Tibial nerve (tissue), 4 donors: Measurements from ENCODE around the gene TTC12. TPM values are rescaled to one million over a fixed set of nuclear protein-coding genes. Genes with fewer than 3 reads are reported as not detected.

ENCODE experiments used
- DNase-seq, 2 donors: peaks; one replicate each; pipeline ENCODE4 v3.0.0-alpha.2; 2019; ENCODE audit warnings: low spot score in 2 of 2
- H3K27ac ChIP-seq, 4 donors: fragments of 200-600 bp; sonication (generic) in 3 of 4; one replicate each; pipeline ENCODE4 v1.5.1; 2017 to 2019; ENCODE audit warnings: mild to moderate bottlenecking in 1 of 4
- H3K27me3 ChIP-seq, 2 donors: fragments of 200-600 bp; sonication (generic) in 1 of 2; one replicate each; pipeline versions ENCODE4 v1.5.1 to v1.6.0; 2017 to 2019
- H3K36me3 ChIP-seq, 3 donors: fragments of 200-600 bp; sonication (generic); one replicate each; pipeline ENCODE4 v1.5.1; 2018 to 2019
- H3K4me1 ChIP-seq, 4 donors: fragments of 200-600 bp; sonication (generic) in 3 of 4; one replicate each; pipeline ENCODE4 v1.5.1; 2017 to 2019
- H3K4me3 ChIP-seq, 4 donors: fragments of 200-600 bp; sonication (generic) in 3 of 4; one replicate each; pipeline ENCODE4 v1.5.1; 2017 to 2019; ENCODE audit warnings: mild to moderate bottlenecking in 1 of 4, moderate library complexity in 1 of 4
- H3K9me3 ChIP-seq, 4 donors: fragments of 200-600 bp; sonication (generic) in 3 of 4; one replicate each; pipeline ENCODE4 v1.5.1; 2017 to 2019
- EP300 ChIP-seq, 2 donors: sonication (generic); formaldehyde crosslinking; IDR thresholded peaks; one replicate each; pipeline ENCODE4 v1.6.1; 2017; ENCODE audit warnings: antibody characterized with exemption in 2 of 2, mild to moderate bottlenecking in 1 of 2
- POLR2A ChIP-seq, 2 donors: fragments of 450-650 bp; IDR thresholded peaks; one replicate each; pipeline ENCODE4 v1.6.1; 2017; ENCODE audit warnings: antibody characterized with exemption in 2 of 2, mild to moderate bottlenecking in 2 of 2, moderate library complexity in 2 of 2
- WGBS, 2 donors: methylation state at CpG; one replicate each; pipeline ENCODE4 v1.1.5; 2018; 5-methylcytosine and 5-hydroxymethylcytosine counted together
- total RNA-seq, 4 donors: library from RNA; depleted of rRNA; stranded (reverse); fragments of >200 nt; gene quantifications; one replicate each; pipeline ENCODE4 v1.1.0, GENCODE V29; 2016
- TF ChIP-seq, protein P1 (sequence below), 5 experiments: fragments of 200-600 bp in 3 of 5; fragments of 450-650 bp in 2 of 5; sonication (generic) in 3 of 5; IDR thresholded peaks; one replicate each; pipeline ENCODE4 v1.5.1; 2016 to 2019; ENCODE audit warnings: antibody characterized with exemption in 5 of 5, mild to moderate bottlenecking in 3 of 5, moderate library complexity in 2 of 5

TTC12 gene
- total RNA-seq, 4 donors from 2014 or later, result 10.2 to 29.7 (median 23.9) TPM

DNA sequence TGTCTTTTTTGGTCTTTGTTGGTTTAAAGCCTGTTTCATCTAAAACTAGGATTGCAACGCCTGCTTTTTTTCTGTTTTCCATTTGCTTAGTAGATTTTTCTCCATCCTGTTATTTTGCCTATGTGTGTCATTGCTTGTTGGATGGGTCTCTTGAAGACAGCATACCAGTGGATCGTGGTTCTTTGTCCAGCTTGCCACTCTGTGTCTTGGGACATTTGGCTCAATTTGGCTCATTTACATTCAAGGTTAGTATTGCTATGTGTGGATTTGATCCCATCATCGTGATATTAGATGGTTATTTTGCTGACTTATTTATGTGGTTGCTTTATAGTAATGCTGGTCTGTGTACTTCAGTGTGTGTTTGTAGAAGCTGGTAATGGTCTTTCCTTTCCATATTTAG is 41.8 kb downstream of the TTC12 start:
- Histone ChIP-seq H3K9me3 (peaks cover 0 to 20% (median 1%) of the 10 kb centered on the region in 4 donors), H3K36me3 (peaks cover 2 to 98% (median 30%) of the 10 kb centered on the region in 3 donors), H3K4me3 (no peak overlapping the region), H3K27me3 (no peaks in the 10 kb centered on the region), H3K27ac (no peak overlapping the region), H3K4me1 (no peaks in the 10 kb centered on the region)
- DNase-seq, result no peak
- no peak for TF ChIP-seq POLR2A (IDR thresholded peaks at IDR 0.05)
- TF ChIP-seq, protein P1, sequence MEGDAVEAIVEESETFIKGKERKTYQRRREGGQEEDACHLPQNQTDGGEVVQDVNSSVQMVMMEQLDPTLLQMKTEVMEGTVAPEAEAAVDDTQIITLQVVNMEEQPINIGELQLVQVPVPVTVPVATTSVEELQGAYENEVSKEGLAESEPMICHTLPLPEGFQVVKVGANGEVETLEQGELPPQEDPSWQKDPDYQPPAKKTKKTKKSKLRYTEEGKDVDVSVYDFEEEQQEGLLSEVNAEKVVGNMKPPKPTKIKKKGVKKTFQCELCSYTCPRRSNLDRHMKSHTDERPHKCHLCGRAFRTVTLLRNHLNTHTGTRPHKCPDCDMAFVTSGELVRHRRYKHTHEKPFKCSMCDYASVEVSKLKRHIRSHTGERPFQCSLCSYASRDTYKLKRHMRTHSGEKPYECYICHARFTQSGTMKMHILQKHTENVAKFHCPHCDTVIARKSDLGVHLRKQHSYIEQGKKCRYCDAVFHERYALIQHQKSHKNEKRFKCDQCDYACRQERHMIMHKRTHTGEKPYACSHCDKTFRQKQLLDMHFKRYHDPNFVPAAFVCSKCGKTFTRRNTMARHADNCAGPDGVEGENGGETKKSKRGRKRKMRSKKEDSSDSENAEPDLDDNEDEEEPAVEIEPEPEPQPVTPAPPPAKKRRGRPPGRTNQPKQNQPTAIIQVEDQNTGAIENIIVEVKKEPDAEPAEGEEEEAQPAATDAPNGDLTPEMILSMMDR (IDR thresholded peaks at IDR 0.05), result no peak
- no peak for TF ChIP-seq EP300 (IDR thresholded peaks at IDR 0.05)
- WGBS, 2 donors, result 95 to 97% methylated on average over 3 of the region's 3 CpGs

DNA sequence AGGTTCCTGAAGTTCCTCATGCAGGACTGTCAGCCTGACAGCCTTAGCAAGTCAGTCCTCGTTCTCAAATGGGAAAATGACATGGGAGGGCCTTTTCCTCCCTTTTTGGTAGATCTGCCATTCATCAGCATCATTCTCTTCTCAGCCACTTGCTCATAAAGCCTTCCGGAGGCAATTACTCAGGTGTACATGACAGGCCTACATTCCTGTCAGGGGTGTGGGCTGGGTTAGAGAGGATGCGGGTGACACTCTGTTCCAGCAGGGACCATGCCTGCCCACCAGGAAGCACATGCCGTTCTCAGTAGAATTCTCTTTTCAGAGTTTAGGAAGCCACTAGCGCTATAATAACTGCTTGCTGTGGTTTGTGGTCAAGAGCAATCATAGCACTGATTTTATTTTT is 49.0 kb downstream of the TTC12 start:
- Histone ChIP-seq H3K27me3 (no peaks in the 10 kb centered on the region), H3K4me3 (no peak overlapping the region), H3K27ac (no peak overlapping the region), H3K4me1 (no peaks in the 10 kb centered on the region), H3K36me3 (peaks cover 0 to 97% (median 25%) of the 10 kb centered on the region in 3 donors), H3K9me3 (no peaks in the 10 kb centered on the region)
- DNase-seq, result no peak
- TF ChIP-seq, protein P1 (IDR thresholded peaks at IDR 0.05), result no peak
- WGBS, 2 donors, result 73 to 78% methylated on average over 5 of the region's 5 CpGs

DNA sequence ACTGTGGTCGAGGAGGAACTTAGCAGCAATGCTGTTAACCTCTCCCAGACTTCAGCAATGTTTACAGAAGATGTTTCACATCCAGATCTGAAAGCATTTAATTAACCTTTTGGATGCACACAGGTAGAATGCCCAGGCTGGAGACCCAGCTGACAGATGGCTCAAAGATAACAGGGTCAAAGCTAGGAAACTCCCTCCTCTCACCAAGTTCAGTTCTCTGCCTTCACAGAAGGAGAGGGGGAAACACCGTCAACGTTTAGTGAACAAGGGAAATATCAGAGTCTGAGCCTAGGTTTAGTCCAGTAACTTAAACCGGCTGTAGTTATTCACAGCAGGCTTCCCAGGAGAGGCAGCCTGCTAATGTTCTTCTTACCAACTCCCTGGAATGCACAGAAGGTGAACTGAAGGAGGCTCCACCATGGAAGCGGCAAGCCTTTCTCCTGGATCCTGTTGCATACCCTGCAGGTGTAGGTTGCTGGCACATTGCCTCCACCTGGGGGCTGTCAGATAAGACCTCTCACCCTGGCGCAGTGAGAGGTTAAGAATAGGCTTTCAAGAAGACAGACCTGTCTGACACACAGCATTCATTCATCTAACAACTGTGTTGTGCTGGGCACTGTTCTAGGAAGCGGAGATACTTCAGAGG is 49.7 kb downstream of the TTC12 start:
- H3K9me3 ChIP-seq, result no peaks in the 10 kb centered on the region
- H3K4me1 ChIP-seq, result no peaks in the 10 kb centered on the region
- TF ChIP-seq POLR2A (IDR thresholded peaks at IDR 0.05) (no peak), EP300 (IDR thresholded peaks at IDR 0.05) (no peak)
- TF ChIP-seq, protein P1 (IDR thresholded peaks at IDR 0.05), result no peak
- peaks cover 0 to 97% (median 21%) of the 10 kb centered on the region in 3 donors for H3K36me3 ChIP-seq
- H3K4me3 ChIP-seq, result no peak overlapping the region
- no peak overlapping the region for H3K27ac ChIP-seq
- no peak for DNase-seq
- H3K27me3 ChIP-seq, result no peaks in the 10 kb centered on the region
- 73 to 78% methylated on average over 7 of the region's 7 CpGs for WGBS, 2 donors

DNA sequence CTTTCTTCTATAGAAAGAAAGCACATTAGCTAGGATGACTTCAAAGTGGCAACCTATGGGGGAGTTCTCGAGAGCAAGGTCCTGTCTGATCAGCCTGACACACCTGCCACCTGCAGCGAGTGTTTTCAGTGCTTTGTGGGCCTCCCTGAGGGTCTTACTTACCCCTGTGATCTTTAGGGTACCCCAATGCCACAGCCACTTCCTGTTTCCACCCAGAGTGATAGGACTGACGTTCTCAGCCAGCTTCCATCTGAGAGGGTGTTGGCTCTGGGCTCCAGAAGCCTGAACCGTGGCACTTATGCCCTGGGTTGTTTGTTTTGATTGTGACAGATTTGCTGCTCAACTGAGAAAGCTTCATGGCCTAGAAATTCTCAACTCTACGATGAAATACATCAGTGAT is 51.5 kb downstream of the TTC12 start:
- no peak overlapping the region for H3K27ac ChIP-seq
- H3K36me3 ChIP-seq, result peaks cover 0 to 97% (median 20%) of the 10 kb centered on the region in 3 donors
- 75 to 76% methylated on average over 5 of the region's 5 CpGs for WGBS, 2 donors
- DNase-seq, result no peak
- no peaks in the 10 kb centered on the region for H3K9me3 ChIP-seq
- no peak overlapping the region for H3K4me3 ChIP-seq
- no peaks in the 10 kb centered on the region for H3K4me1 ChIP-seq
- no peaks in the 10 kb centered on the region for H3K27me3 ChIP-seq
- TF ChIP-seq POLR2A (IDR thresholded peaks at IDR 0.05), result no peak

DNA sequence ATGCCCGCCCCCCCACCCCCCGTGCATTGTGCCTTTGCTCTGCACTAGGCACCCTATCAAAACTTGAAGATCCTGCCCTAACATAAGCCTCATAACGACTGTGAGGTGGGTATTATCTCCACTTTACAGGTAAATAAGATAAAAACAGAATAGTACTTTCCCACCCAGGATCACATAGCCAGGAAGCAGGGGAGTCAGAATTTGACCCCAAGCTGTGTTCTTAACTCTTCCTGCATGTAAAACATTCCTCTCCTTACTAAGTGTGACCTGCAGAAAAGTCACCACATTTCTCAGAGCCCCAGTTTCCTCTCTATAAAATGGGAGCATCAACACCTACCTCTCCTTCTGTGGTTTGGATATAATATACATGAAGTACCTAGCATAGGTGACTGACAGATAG is 55.0 kb downstream of the TTC12 start:
- Histone ChIP-seq H3K4me1 (no peaks in the 10 kb centered on the region), H3K36me3 (peaks cover 0 to 70% (median 16%) of the 10 kb centered on the region in 3 donors), H3K27ac (no peak overlapping the region), H3K4me3 (no peak overlapping the region), H3K9me3 (no peaks in the 10 kb centered on the region), H3K27me3 (no peaks in the 10 kb centered on the region)
- 72 to 87% methylated on average over 3 of the region's 3 CpGs for WGBS, 2 donors
- no peak for TF ChIP-seq EP300 (IDR thresholded peaks at IDR 0.05)
- TF ChIP-seq, protein P1 (IDR thresholded peaks at IDR 0.05), result no peak
- TF ChIP-seq POLR2A (IDR thresholded peaks at IDR 0.05), result no peak
- DNase-seq, result no peak
